GM19035 (cell line): ENCODE measurements around the gene APBA2.
"Not testable (repeated sequence)": the region's sequence is repeated elsewhere in the genome, so short reads cannot be mapped to it uniquely, and the experiment has no call there.

Source experiments
- ATAC-seq: cut with Tn5 transposase; IDR thresholded peaks from one replicate; pipeline ENCODE4 v1.9.1; 2021; ENCODE audit not compliant: unreplicated experiment

Gene APBA2

DNA sequence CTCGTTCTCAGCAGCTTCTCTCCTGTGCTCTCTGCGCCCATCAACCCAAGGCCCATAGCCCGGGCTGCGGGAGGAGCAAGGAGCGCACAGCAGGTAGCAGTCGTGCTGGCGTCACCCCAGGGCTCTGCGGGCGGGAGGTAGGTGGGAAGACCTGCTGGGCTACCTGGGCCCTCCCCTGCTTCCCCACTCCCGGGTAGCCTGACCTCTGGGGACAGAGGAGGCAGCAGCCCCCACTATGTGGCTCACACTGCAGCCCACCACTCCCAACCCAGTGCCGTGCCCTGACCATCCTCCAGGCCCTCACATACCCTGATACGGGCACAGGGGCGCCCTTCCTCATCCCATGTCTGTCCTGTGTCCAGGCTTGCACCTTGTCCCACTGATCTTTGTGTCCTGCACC is 212.9 kb downstream of the APBA2 start:
- ATAC-seq = no peak

DNA sequence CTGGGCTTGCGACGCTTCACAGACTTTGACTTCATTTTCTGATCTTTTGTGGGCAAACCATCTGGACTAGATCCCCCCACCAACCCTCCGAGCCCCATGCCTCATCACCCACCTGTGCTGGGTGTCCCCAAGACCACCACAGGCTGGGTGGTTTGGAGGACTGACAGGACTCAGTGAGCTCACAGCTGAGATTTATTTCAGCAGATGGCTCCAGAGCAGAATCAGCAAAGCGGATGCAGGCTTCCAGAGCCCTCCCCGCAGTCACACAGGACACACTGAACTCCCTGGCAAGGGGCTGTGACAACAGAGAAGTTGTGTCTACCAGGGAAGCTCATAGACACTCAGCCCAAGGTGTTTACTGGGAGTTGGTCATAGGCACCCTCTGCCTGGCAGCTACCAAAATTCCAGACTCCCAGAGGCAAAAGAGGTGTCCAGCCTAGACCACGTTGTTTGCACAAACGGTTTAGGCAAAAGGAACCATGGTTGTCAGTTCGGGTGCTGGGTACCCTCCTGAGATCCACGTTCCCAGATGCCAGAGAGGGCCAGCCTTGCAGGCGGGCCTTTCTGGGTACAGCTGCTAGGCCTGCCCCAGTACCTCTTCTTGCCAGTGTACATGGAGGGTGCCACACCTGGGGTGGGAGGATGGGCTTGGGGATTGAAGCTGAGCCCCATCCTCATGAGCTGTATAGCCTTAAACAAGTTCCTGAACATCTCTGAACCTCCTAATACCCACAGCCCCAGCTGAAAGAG is 213.5 kb downstream of the APBA2 start:
- no peak for ATAC-seq

GRCh38 chr15:29100486-29101000 is 214.8 kb downstream of the APBA2 start:
- no peak for ATAC-seq

GRCh38 chr15:29101491-29101890 is 215.7 kb downstream of the APBA2 start:
- no peak for ATAC-seq

GRCh38 chr15:29102173-29102794 is 216.5 kb downstream of the APBA2 start:
- ATAC-seq = not testable (repeated sequence)

DNA sequence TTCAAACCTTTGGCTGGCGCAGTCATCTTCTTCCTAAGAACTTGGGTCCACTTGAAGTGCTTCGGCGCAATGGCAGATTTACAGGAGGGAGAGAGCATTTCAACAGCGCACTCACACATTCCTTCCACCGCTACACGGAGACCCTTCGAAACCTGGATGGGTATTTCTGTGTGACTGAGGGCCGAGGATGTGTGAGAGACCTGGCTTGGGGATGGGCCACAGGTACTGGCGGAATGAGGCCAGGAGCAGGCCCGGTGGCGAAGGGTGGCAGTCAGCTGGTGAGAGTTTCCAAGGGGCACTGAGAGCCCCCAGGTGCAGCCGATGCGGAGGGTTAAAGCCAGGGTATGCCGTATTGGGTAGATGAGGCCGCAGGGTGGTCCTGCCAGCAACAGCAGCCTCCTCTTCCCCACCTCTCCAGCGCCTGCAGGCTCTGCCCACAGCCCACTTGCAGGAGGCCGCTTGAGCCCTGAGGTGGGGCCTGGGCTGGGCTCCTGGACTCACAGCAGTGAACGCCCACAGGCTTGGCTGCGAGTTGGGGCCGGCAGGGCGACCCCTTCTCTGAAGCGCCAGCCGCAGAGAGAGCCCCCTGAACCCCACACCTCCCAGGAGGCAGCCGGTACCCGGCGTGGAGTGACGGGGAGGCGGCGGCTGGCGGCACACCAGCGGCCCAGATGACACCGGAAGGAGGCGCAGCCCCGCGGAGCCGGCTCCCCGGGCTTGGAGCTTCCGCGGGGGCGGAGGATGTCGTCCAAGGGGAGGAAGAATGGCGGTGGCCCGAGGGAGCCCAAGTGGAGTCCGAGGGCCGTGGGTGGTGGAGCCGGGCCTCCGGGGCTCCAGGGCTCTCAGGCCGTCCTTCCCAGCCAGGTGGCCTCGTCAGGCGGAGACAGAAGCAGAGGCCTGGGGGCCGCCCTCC is 217.4 kb downstream of the APBA2 start:
- no peak for ATAC-seq

GRCh38 chr15:29103824-29104565 is 218.2 kb downstream of the APBA2 start:
- ATAC-seq = no peak

DNA sequence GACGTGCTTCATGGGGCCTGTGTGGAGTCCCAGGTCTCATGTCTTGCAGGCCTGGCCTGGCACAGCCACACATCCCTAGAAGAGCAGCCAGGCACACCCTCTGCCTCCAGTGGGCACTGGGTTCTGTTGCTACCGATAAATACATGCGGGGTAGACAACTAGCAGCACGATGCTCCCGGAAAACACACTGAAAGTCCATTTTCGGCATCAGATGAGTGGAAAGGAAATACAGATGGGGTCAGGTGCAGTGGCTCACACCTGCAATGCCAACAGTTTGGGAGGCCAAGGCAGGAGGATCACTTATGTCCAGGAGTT is 218.7 kb downstream of the APBA2 start:
- no peak for ATAC-seq

GRCh38 chr15:29105151-29105854 is 219.5 kb downstream of the APBA2 start:
- no peak for ATAC-seq

GRCh38 chr15:29106116-29106515 is 220.3 kb downstream of the APBA2 start:
- no peak for ATAC-seq

DNA sequence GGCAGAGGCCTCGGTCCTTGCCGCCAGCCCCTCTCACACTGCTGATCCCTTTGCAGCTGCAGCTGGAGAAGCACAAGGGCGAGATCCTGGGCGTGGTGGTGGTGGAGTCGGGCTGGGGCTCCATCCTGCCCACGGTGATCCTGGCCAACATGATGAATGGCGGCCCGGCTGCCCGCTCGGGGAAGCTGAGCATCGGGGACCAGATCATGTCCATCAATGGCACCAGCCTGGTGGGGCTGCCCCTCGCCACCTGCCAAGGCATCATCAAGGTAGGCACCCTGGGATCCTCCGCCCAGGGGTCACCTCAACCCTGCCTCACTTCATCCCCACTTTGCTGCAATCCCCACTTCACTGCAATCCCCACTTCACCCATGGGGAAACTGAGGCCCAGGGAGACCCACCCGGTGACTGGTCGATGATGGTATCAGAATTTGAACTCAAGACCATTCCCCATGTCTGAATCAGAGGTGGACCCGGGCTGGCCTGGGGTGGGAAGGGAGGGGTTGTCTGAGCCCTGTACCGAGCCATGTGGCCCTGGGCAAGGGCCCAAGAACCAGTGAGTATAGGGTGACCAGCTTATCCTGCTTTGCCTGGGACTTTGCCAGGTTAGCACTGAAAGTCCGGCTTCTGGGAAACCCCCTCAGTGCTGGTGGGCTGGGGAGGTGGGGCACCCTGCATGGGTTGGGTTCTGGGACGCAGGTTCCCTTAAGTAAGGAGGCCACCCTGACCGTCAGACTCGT is 220.9 kb downstream of the APBA2 start:
- ATAC-seq = no peak

DNA sequence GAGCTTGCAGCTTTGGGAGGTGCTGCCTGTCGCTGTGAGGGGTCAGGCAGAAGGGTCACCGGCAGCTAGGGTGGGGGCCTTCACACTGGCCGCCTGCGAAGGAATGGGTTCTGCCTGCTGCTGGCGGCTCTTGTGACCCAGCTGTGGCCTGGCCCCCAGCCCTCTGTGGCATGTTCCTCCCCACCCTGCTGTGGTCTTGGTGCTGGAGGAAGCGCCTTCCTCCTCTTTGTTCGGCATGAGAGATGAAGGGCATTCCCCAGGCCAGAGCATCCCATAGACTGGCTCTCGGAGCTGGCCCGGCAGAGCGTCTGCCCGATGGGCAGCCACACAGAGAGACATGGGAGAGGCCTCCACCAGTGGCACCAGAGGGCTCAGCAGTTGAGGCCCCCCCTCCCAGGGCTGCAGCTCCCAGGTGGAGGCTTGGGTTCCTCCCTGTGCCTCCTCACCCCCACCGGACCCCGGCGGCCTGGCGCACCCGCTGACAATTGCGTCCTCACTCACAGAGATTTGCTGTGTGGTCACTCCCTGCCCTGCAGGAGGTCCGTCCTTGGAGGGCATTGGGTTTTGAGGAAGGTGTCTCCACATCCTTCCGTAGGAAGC is 221.6 kb downstream of the APBA2 start:
- ATAC-seq = no peak

DNA sequence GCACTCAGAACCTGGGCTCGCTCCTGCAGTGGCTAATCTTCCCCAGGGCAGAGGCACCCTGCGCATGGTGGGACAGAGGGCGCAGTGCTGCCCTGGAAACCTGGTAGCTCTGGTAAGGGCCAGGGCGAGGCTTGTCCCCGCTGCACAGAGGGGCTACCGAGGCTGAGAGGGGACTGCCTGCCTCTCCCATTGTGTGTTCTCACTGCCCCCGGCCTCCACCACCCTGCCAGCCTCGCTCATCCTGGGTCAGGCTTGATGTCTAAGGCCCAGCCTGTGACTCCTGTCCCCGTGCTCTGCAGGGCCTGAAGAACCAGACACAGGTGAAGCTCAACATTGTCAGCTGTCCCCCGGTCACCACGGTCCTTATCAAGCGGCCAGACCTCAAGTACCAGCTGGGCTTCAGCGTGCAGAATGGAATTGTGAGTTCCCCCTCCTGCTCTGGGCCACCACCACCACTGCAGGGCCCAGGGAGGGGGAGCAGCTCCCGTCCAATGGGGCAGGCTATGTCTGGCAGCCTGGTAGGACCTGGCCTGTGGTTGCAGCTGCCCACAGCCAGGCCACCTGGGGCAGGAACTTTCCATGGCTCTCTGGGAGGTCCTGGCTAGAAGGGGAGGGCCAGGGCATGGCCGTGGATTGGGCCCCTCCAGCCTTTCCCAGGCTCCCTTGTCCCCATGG is 222.3 kb downstream of the APBA2 start:
- no peak for ATAC-seq

DNA sequence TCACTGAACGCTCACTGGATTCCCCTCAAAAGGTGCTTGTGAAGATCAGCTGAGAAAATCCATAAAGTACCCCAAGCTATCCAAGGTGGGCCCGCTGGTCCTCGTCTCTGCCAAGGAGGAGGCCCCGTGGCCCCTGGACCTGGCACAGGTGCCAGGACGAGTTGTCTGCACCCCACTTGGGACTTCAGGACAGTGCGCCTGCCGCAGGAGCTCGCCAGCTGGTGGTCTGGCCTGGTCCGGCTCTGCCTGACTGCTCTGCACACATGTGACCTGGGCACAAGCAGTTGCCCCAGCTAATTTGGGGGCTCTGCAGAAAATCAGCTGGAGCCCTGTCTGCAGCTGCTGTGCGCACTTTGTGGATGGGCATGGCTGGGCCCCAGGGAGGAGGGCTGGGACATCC is 224.0 kb downstream of the APBA2 start:
- ATAC-seq = no peak

- ATAC-seq = no peak
Observed at GRCh38 chr15:29110176-29110575, 224.4 kb downstream of the APBA2 start.

GRCh38 chr15:29110733-29111132 is 225.0 kb downstream of the APBA2 start:
- no peak for ATAC-seq

GRCh38 chr15:29111705-29112281 is 226.0 kb downstream of the APBA2 start:
- ATAC-seq = no peak
